Non-pigmented ciliary epithelial cell (primary cell): Measurements from ENCODE around the gene PNN.
"Not testable (repeated sequence)": the region's sequence is repeated elsewhere in the genome, so short reads cannot be mapped to it uniquely, and the experiment has no call there.

Source experiments
- DNase-seq: peaks from one replicate; pipeline ENCODE4 v3.0.0-alpha.2; 2010; ENCODE audit warnings: low read depth

PNN gene

GRCh38 chr14:39181026-39181692 is 6.1 kb downstream of the PNN start:
- DNase-seq = no peak

GRCh38 chr14:39181693-39182047 is 6.6 kb downstream of the PNN start:
- no peak for DNase-seq

- no peak for DNase-seq
Measured at GRCh38 chr14:39182770-39183684, 8.0 kb downstream of the PNN start.

GRCh38 chr14:39183685-39184003 is 8.6 kb downstream of the PNN start:
- DNase-seq = not testable (repeated sequence)

- DNase-seq = no peak
Measured at GRCh38 chr14:39184628-39185255, 9.7 kb downstream of the PNN start.

GRCh38 chr14:39185256-39186049 is 10.4 kb downstream of the PNN start:
- no peak for DNase-seq

- DNase-seq = no peak
Measured at GRCh38 chr14:39186941-39187525, 12.0 kb downstream of the PNN start.

- no peak for DNase-seq
Measured at GRCh38 chr14:39203659-39204606, 28.9 kb downstream of the PNN start.

- not testable (repeated sequence) for DNase-seq
Measured at GRCh38 chr14:39207430-39207829, 32.4 kb downstream of the PNN start.

- no peak for DNase-seq
Measured at GRCh38 chr14:39211109-39211741, 36.2 kb downstream of the PNN start.

GRCh38 chr14:39212034-39212433 is 37.0 kb downstream of the PNN start:
- DNase-seq = no peak

GRCh38 chr14:39212693-39213092 is 37.6 kb downstream of the PNN start:
- no peak for DNase-seq

GRCh38 chr14:39217214-39217879 is 42.3 kb downstream of the PNN start:
- no peak for DNase-seq

- no peak for DNase-seq
Measured at GRCh38 chr14:39218171-39218769, 43.2 kb downstream of the PNN start.

- DNase-seq = no peak
Measured at GRCh38 chr14:39219075-39219499, 44.0 kb downstream of the PNN start.

GRCh38 chr14:39220473-39220872 is 45.4 kb downstream of the PNN start:
- not testable (repeated sequence) for DNase-seq

- no peak for DNase-seq
Measured at GRCh38 chr14:39228044-39228443, 53.0 kb downstream of the PNN start.

- no peak for DNase-seq
Measured at GRCh38 chr14:39228509-39229221, 53.6 kb downstream of the PNN start.

- no peak for DNase-seq
Measured at GRCh38 chr14:39229222-39229543, 54.1 kb downstream of the PNN start.
